ENCODE data around the gene ATN1.
A peak's percentile ranks its signal among the peaks of the same experiment; 100 is the strongest.

DNA sequence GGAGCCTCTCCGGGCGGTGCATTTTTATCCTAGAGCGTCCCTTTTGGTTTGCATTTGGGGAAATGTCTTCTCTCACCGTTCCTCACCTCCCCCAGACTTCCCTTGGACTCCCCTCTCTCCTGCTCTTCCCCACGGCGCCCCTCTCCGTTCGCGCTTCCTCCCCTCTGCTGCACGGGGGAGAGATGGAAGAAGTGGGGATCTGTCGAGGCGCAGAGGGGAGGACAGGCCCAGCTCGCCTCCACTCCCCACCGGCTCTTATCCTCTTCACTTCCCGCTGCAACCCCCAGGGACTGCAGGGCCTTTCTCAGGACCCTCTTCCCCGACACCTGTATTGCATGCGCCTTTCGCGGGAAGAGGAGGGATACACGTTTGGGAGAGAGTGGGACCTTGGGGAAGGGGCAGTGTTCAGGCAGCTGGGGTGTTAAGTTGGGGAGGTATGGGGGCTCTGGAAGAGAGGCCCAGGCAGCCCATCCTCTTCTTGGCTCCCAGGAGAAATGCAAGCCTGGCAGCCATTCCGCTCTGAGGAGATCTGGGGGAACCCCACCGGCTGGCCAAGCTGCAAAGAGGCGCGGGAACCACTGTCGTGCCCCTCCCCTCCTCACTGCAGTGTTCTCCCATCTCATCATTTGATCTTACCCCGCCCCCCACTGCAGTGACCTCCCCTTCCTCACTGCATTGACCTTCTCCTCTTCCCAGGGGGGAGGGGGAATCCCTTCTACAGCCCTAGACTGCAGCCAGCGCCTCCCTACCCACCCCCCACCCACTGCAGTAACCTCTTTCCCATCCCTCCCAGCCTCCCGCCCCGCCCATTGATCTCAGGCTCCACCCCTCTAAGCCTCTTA is 12.6 kb upstream of the ATN1 start:
- peak; percentile 5; the same call in 1 of the 2 replicates for TF ChIP-seq CTCF (tag by site-specific recombination; IDR thresholded peaks at IDR 0.05)
- TF ChIP-seq TCF7L2 (IDR thresholded peaks at IDR 0.05; ENCODE audit: borderline replicate concordance, low read depth, low read length), result no peak
- TF ChIP-seq ZNF654 (tag by site-specific recombination; IDR thresholded peaks at IDR 0.05; ENCODE audit: low read depth), result no peak
- no peak for TF ChIP-seq ZFP3 (tag by site-specific recombination; IDR thresholded peaks at IDR 0.05; ENCODE audit: low read depth)
- TF ChIP-seq ZNF544 (tag by site-specific recombination; IDR thresholded peaks at IDR 0.05), result no peak
